Measurements from ENCODE around the gene KLRC4. TPM values are rescaled to one million over a fixed set of nuclear protein-coding genes. Genes with fewer than 3 reads are reported as not detected.

KLRC4 gene
- total and polyA plus RNA-seq, 4 donors = 0.45 to 0.91 TPM; not detected in 2

DNA sequence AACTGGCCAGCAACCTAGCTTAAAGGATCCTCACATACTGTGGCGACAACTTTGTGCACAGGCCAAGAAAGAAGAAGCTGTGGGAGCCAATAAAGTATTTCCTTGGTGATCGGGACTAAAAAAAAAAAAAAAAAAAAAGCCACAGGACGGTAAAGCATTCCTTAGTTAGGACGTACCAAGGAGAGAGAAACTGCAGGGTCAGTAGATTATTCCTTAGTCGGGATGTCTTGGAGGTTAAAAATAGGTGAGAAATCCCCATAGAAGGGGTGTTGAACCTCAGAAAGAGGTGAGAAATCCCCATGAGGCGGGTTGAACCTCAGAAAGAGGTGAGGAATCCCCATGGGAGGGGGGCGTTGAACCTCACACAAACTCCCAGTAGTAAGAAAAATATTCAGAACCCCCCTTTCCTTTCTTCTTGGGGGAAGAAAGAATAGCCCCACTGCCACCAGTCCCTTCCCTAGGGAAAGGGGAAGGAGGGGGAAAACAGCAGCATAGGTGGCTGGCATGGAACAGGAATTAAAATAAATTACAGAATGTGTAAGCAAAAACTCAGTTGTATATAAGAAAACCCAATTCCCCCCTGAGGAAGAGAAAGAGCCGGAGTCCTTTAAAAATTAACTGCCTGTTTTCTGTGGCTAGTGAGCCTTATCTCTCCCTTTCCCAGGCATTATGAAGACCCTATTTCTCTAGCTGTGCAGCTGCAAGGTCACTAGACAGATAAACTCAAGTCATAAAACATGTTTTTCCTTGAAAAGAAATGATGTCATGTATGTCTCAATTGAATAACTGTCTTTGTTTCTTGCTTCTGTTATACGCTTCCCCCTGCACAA lies 46.5 kb downstream of the KLRC4 start:
- no peaks in the 10 kb centered on the region for H3K9me3 ChIP-seq (ENCODE audit: control insufficient read depth in 4 of 4, insufficient read depth in 3 of 4, low read length in 3 of 4)
- 60 to 69% methylated on average over 9 of the region's 9 CpGs for WGBS, 2 donors
- ATAC-seq (ENCODE audit: insufficient read depth, low FRiP score) (no peak), DNase-seq (peak in 2 of 3 donors; percentile 47 to 61)
- H3K4me1 ChIP-seq (ENCODE audit: control insufficient read depth in 5 of 5, insufficient read depth in 5 of 5, low read length in 5 of 5) = peaks cover 4 to 50% (median 23%) of the 10 kb centered on the region in 5 donors
- H3K27me3 ChIP-seq (ENCODE audit: control insufficient read depth in 3 of 3, insufficient read depth in 3 of 3, low read length in 2 of 3) = no peaks in the 10 kb centered on the region
- no peaks in the 10 kb centered on the region for H3K36me3 ChIP-seq (ENCODE audit: control insufficient read depth in 4 of 4, insufficient read depth in 4 of 4, low read length in 4 of 4)
- TF ChIP-seq, protein P1, sequence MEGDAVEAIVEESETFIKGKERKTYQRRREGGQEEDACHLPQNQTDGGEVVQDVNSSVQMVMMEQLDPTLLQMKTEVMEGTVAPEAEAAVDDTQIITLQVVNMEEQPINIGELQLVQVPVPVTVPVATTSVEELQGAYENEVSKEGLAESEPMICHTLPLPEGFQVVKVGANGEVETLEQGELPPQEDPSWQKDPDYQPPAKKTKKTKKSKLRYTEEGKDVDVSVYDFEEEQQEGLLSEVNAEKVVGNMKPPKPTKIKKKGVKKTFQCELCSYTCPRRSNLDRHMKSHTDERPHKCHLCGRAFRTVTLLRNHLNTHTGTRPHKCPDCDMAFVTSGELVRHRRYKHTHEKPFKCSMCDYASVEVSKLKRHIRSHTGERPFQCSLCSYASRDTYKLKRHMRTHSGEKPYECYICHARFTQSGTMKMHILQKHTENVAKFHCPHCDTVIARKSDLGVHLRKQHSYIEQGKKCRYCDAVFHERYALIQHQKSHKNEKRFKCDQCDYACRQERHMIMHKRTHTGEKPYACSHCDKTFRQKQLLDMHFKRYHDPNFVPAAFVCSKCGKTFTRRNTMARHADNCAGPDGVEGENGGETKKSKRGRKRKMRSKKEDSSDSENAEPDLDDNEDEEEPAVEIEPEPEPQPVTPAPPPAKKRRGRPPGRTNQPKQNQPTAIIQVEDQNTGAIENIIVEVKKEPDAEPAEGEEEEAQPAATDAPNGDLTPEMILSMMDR (IDR thresholded peaks at IDR 0.05; ENCODE audit: control extremely low read depth, extremely low read depth) = no peak
- H3K4me3 ChIP-seq = no peak overlapping the region
- H3K9ac ChIP-seq (ENCODE audit: insufficient read depth in 1 of 2, low read length in 2 of 2) = peak overlapping the region in 1 of 2 donors; percentile 100
- peak overlapping the region in 1 of 2 donors; percentile 99 for H3K27ac ChIP-seq (ENCODE audit: low read depth in 1 of 2, low read length in 1 of 2)

DNA sequence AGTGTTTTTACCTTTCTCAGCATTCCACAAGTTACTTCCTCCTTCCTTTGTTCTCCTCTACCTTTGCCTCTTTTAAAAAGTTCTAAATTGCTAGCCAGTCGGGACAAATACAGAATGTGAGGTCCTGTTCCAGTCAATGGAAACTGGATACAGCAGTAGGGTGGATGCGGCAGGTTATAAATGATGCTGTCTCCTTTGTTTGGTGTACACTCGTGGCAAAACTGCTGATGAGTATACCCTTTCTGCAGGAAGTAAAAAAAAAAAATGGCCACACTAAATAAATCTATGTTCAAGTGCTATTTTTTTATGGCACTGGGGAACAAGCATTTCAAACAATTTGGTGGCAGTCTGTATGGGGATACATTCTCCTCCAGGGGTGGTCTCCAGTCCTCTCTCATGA lies 47.2 kb downstream of the KLRC4 start:
- no peak for DNase-seq
- 48 to 52% methylated on average over 3 of the region's 3 CpGs for WGBS, 2 donors
- H3K4me3 ChIP-seq = no peak overlapping the region
- TF ChIP-seq, protein P1 (IDR thresholded peaks at IDR 0.05; ENCODE audit: control extremely low read depth, extremely low read depth) = no peak
- H3K9ac ChIP-seq (ENCODE audit: insufficient read depth in 1 of 2, low read length in 2 of 2) = peak overlapping the region in 1 of 2 donors; percentile 100
- H3K27ac ChIP-seq (ENCODE audit: low read depth in 1 of 2, low read length in 1 of 2) = peak overlapping the region in 1 of 2 donors; percentile 59
- ATAC-seq (ENCODE audit: insufficient read depth, low FRiP score) = no peak
- no peaks in the 10 kb centered on the region for H3K27me3 ChIP-seq (ENCODE audit: control insufficient read depth in 3 of 3, insufficient read depth in 3 of 3, low read length in 2 of 3)
- H3K9me3 ChIP-seq (ENCODE audit: control insufficient read depth in 4 of 4, insufficient read depth in 3 of 4, low read length in 3 of 4) = no peaks in the 10 kb centered on the region
- peaks cover 4 to 47% (median 23%) of the 10 kb centered on the region in 5 donors for H3K4me1 ChIP-seq (ENCODE audit: control insufficient read depth in 5 of 5, insufficient read depth in 5 of 5, low read length in 5 of 5)
- no peaks in the 10 kb centered on the region for H3K36me3 ChIP-seq (ENCODE audit: control insufficient read depth in 4 of 4, insufficient read depth in 4 of 4, low read length in 4 of 4)

DNA sequence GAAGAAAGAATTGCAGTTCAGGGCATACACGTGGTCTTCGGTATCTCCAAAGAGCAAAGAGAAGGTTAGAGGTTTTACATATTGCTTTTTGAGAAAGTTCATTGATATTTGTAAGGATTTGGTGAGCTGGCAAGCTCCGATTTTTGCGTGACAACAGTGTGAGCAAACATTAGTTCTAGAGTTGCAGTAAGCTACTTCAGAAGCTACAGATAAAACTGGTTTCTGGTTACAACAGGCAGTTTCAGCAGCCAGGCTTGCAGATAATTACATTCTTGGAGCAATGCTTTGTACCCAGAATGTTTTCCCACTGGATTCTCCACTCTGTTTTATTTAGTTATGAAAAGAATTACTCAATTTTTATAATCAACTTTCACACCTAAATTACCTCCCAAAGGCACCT lies 47.9 kb downstream of the KLRC4 start:
- Histone ChIP-seq H3K36me3 (ENCODE audit: control insufficient read depth in 4 of 4, insufficient read depth in 4 of 4, low read length in 4 of 4) (no peaks in the 10 kb centered on the region), H3K4me3 (no peak overlapping the region), H3K9me3 (ENCODE audit: control insufficient read depth in 4 of 4, insufficient read depth in 3 of 4, low read length in 3 of 4) (no peaks in the 10 kb centered on the region), H3K9ac (ENCODE audit: insufficient read depth in 1 of 2, low read length in 2 of 2) (no peak overlapping the region), H3K27ac (ENCODE audit: low read depth in 1 of 2, low read length in 1 of 2) (no peak overlapping the region), H3K27me3 (ENCODE audit: control insufficient read depth in 3 of 3, insufficient read depth in 3 of 3, low read length in 2 of 3) (no peaks in the 10 kb centered on the region), H3K4me1 (ENCODE audit: control insufficient read depth in 5 of 5, insufficient read depth in 5 of 5, low read length in 5 of 5) (peaks cover 4 to 43% (median 20%) of the 10 kb centered on the region in 5 donors)
- DNase-seq = peak; percentile 37 to 78 (median 57)
- ATAC-seq (ENCODE audit: insufficient read depth, low FRiP score) = no peak
- 57 to 76% methylated on average over 4 of the region's 4 CpGs for WGBS, 2 donors
- TF ChIP-seq, protein P1 (IDR thresholded peaks at IDR 0.05; ENCODE audit: control extremely low read depth, extremely low read depth) = no peak

All from lung (tissue), 12 donors.